ENCODE results near the gene ATP5MC2.

GRCh38 chr12:53695152-53696145, 19.6 kb upstream of the ATP5MC2 start:
- TF ChIP-seq POLR2AphosphoS5 (IDR thresholded peaks at IDR 0.05; ENCODE audit: borderline replicate concordance, low read depth, low read length) (no peak), EZH2 (IDR thresholded peaks at IDR 0.05) (no peak)
